Measurements from ENCODE around the gene QDPR.

The QDPR gene

DNA sequence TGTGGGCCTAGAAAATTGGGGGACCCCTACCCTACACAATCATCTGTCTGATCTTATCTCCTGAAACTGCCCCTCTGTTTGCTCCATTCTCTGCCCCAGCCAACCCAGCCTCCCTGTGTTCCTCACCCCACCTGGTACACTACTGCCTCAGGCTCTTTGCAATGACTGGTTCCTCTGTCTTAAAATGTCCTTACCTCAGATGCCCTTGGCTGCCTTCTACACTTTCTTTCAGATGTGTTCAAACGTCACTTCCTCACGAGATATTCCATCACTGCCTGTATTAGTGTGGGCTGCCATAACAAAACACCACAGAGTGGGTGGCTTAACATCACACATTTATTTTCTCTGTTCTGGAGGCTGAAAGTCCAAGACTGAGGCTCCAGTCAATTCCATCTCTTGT, 29.2 kb downstream of the QDPR start:
- Histone ChIP-seq H3K27ac (no peak overlapping the region), H3K4me3 (ENCODE audit: low read depth, low read length) (no peak overlapping the region), H3K27me3 (replicated peaks) (no peaks in the 10 kb centered on the region), H3K36me3 (replicated peaks) (peaks cover 16% of the 10 kb centered on the region)
- in situ Hi-C loops (cut with HindIII; ENCODE audit: low pct_ligation_motif_present, low sequenced_read_pairs) = no loop called here
- TF ChIP-seq, protein P1, sequence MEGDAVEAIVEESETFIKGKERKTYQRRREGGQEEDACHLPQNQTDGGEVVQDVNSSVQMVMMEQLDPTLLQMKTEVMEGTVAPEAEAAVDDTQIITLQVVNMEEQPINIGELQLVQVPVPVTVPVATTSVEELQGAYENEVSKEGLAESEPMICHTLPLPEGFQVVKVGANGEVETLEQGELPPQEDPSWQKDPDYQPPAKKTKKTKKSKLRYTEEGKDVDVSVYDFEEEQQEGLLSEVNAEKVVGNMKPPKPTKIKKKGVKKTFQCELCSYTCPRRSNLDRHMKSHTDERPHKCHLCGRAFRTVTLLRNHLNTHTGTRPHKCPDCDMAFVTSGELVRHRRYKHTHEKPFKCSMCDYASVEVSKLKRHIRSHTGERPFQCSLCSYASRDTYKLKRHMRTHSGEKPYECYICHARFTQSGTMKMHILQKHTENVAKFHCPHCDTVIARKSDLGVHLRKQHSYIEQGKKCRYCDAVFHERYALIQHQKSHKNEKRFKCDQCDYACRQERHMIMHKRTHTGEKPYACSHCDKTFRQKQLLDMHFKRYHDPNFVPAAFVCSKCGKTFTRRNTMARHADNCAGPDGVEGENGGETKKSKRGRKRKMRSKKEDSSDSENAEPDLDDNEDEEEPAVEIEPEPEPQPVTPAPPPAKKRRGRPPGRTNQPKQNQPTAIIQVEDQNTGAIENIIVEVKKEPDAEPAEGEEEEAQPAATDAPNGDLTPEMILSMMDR (IDR thresholded peaks at IDR 0.05; ENCODE audit: low read depth, low read length, missing control alignments) = no peak
- DNase-seq = no peak

DNA sequence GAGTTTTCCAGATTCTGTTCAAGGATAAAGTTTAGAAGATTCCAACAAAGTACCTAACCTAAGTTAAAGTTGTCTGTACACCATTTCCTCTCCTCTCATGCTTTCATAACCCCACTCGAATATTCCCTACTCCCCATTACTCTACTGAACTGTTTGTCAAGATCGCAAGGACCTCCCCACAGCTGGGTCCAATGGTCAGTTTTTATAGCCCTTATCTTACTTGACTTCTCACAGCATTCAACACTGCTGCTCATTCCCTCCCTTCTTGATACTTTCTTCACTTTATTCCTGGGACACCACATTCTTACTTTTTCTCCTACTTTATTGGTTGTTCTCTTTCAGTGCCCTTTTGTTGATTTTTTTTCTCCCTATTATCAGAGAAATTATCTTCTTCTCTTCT, 30.9 kb downstream of the QDPR start:
- Histone ChIP-seq H3K27ac (no peak overlapping the region), H3K36me3 (replicated peaks) (peaks cover 5% of the 10 kb centered on the region), H3K27me3 (replicated peaks) (no peaks in the 10 kb centered on the region), H3K4me3 (ENCODE audit: low read depth, low read length) (no peak overlapping the region)
- in situ Hi-C loops (cut with HindIII; ENCODE audit: low pct_ligation_motif_present, low sequenced_read_pairs) = no loop called here
- no peak for DNase-seq
- TF ChIP-seq, protein P1 (IDR thresholded peaks at IDR 0.05; ENCODE audit: low read depth, low read length, missing control alignments) = no peak

DNA sequence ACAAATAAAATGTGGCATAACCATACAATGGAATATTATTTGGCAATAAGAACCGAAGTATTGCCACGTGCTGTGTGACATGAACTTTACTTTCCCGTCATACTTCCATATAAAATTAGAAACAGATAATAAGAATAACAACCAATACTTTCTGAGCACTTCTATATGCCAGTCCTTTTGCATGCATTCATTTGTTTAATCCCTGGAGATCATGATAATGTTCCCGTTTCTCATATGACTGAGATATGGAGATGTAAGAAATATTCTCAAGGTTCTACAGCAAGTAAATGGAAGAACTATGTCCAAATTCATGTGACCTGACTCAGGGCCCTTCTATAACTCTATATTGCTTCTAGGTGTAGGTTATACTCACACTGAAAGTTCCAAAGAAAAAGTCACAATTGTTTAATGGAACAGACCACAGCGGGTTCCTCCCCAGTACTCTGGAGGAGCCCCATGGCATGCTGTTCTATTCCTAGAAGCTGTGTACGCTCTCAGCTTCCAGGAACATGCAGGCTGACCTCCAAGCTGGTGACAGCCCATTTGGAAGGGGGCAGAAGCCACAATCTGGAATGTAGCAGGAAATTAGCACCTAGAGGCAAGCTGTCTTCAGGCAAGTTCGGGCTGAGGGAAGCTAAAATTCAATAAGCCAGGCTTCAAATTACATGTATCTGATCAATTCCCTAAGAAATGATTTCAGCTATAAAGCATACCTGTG, 31.5 kb downstream of the QDPR start:
- in situ Hi-C loops (cut with HindIII; ENCODE audit: low pct_ligation_motif_present, low sequenced_read_pairs) = no loop called here
- Histone ChIP-seq H3K27me3 (replicated peaks) (no peaks in the 10 kb centered on the region), H3K4me3 (ENCODE audit: low read depth, low read length) (no peak overlapping the region), H3K27ac (no peak overlapping the region), H3K36me3 (replicated peaks) (peaks cover 4% of the 10 kb centered on the region)
- TF ChIP-seq, protein P1 (IDR thresholded peaks at IDR 0.05; ENCODE audit: low read depth, low read length, missing control alignments) = no peak
- DNase-seq = no peak

DNA sequence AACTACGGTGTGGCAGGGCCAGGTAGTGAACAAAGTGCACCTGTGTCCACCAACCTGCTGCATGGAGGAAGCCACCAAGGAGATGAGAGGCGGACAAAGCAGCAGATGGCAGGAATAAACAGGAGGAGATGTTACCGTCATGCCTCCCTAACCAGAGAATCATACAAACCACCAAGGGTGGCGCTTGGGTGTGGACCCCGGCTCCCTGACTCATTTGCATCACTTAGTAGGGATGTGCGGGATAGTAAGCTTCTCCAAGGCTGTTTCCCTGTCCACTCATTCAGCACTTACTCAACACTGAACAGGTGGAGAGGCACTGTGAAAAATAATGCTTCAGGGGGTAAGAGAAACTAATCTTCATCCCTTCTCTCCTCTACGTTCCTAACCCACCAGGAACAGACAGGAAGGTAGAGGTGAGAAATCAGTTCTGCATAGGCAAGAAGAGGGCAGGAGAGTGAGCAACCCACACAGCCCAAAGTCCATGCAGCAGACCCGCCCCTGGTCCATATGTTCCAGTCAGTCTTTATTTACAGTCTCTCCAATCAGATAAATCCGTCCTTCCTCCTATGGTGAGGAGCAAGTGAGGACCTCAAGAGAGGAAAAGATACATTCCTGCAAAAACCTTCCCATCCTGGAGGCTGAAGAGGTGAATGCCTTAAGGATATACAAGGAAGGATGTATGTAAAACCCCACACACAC, 34.0 kb downstream of the QDPR start:
- peaks cover 2% of the 10 kb centered on the region for H3K36me3 ChIP-seq (replicated peaks)
- DNase-seq = no peak
- no peak overlapping the region for H3K4me3 ChIP-seq (ENCODE audit: low read depth, low read length)
- H3K27me3 ChIP-seq (replicated peaks) = no peaks in the 10 kb centered on the region
- no peak overlapping the region for H3K27ac ChIP-seq
- TF ChIP-seq, protein P1 (IDR thresholded peaks at IDR 0.05; ENCODE audit: low read depth, low read length, missing control alignments) = no peak
- in situ Hi-C loops (cut with HindIII; ENCODE audit: low pct_ligation_motif_present, low sequenced_read_pairs) = no loop called here

DNA sequence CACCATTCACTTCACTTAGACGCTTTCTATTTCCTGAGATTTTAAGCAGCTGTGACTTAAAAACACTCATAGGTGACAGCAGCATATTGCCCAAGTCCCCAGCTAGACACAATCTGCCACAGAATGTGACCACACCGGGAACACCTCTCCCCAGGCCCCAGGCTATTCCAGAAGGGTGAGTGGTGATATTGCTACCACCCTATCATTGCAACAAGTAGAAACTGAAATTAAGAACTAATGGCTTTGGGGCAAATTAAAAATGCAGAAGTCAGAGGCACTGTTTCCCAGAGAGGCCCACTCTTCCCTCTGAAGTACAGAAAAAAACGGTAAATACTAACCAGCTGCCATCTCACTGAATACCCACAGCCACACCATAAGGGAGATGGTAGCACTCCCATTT, 35.0 kb downstream of the QDPR start:
- in situ Hi-C loops (cut with HindIII; ENCODE audit: low pct_ligation_motif_present, low sequenced_read_pairs) = no loop called here
- no peak overlapping the region for H3K4me3 ChIP-seq (ENCODE audit: low read depth, low read length)
- DNase-seq = no peak
- TF ChIP-seq, protein P1 (IDR thresholded peaks at IDR 0.05; ENCODE audit: low read depth, low read length, missing control alignments) = no peak
- H3K36me3 ChIP-seq (replicated peaks) = no peaks in the 10 kb centered on the region
- no peak overlapping the region for H3K27ac ChIP-seq
- no peaks in the 10 kb centered on the region for H3K27me3 ChIP-seq (replicated peaks)
